Activated CD4-positive, alpha-beta T cell treated with anti-CD3 and anti-CD28 coated beads, Interleukin-2, amount 50 U/mL, for 4 hours (primary cell): ENCODE results near the gene AVPR1B.
"Not testable (repeated sequence)": the region's sequence is repeated elsewhere in the genome, so short reads cannot be mapped to it uniquely, and the experiment has no call there.

Experiments used
- DNase-seq, 2 experiments: peaks; one replicate each; pipeline ENCODE4 v3.0.0-alpha.2; 2020

AVPR1B gene

GRCh38 chr1:206080026-206080820 lies 37.0 kb downstream of the AVPR1B start:
- DNase-seq: no peak

- no peak for DNase-seq
Observed at GRCh38 chr1:206079135-206079534, 38.1 kb downstream of the AVPR1B start.

GRCh38 chr1:206075786-206076755 lies 41.1 kb downstream of the AVPR1B start:
- DNase-seq: no peak

GRCh38 chr1:206074839-206075238 lies 42.3 kb downstream of the AVPR1B start:
- no peak for DNase-seq

- DNase-seq: no peak
Observed at GRCh38 chr1:206070627-206071304, 46.4 kb downstream of the AVPR1B start.

- no peak for DNase-seq
Observed at GRCh38 chr1:206068314-206068713, 48.9 kb downstream of the AVPR1B start.

- DNase-seq: no peak
Observed at GRCh38 chr1:206067486-206068227, 49.5 kb downstream of the AVPR1B start.

GRCh38 chr1:206066479-206067171 lies 50.6 kb downstream of the AVPR1B start:
- DNase-seq: no peak

- DNase-seq: no peak
Observed at GRCh38 chr1:206065547-206066145, 51.5 kb downstream of the AVPR1B start.

GRCh38 chr1:206064501-206064900 lies 52.7 kb downstream of the AVPR1B start:
- not testable (repeated sequence) for DNase-seq

GRCh38 chr1:206064001-206064400 lies 53.2 kb downstream of the AVPR1B start:
- DNase-seq: not testable (repeated sequence)

- DNase-seq: no peak
Observed at GRCh38 chr1:206062464-206062863, 54.7 kb downstream of the AVPR1B start.

GRCh38 chr1:206060844-206061243 lies 56.3 kb downstream of the AVPR1B start:
- DNase-seq: no peak
